GM21825 (cell line): ENCODE results near the gene CORO2B.
"Not testable (repeated sequence)": the region's sequence is repeated elsewhere in the genome, so short reads cannot be mapped to it uniquely, and the experiment has no call there.

ENCODE experiments used
- ATAC-seq: cut with Tn5 transposase; IDR thresholded peaks from one replicate; pipeline ENCODE4 v1.9.1; 2021; ENCODE audit warnings: mild to moderate bottlenecking, moderate library complexity; ENCODE audit not compliant: unreplicated experiment

The CORO2B gene

GRCh38 chr15:68718468-68718867 is 139.7 kb downstream of the CORO2B start:
- ATAC-seq = no peak

- ATAC-seq = no peak
Observed at GRCh38 chr15:68719051-68719450, 140.3 kb downstream of the CORO2B start.

GRCh38 chr15:68719672-68720071 is 140.9 kb downstream of the CORO2B start:
- ATAC-seq = no peak

- no peak for ATAC-seq
Observed at GRCh38 chr15:68721886-68722285, 143.1 kb downstream of the CORO2B start.

GRCh38 chr15:68725736-68726135 is 146.9 kb downstream of the CORO2B start:
- no peak for ATAC-seq

GRCh38 chr15:68726246-68726645 is 147.5 kb downstream of the CORO2B start:
- ATAC-seq = no peak

- ATAC-seq = no peak
Observed at GRCh38 chr15:68729789-68730411, 151.1 kb downstream of the CORO2B start.

GRCh38 chr15:68730471-68730919 is 151.7 kb downstream of the CORO2B start:
- no peak for ATAC-seq

- ATAC-seq = no peak
Observed at GRCh38 chr15:68730976-68731897, 152.4 kb downstream of the CORO2B start.

- no peak for ATAC-seq
Observed at GRCh38 chr15:68732451-68732850, 153.7 kb downstream of the CORO2B start.

- no peak for ATAC-seq
Observed at GRCh38 chr15:68733666-68734065, 154.9 kb downstream of the CORO2B start.

- no peak for ATAC-seq
Observed at GRCh38 chr15:68734352-68734751, 155.6 kb downstream of the CORO2B start.

GRCh38 chr15:68734881-68735280 is 156.1 kb downstream of the CORO2B start:
- ATAC-seq = no peak

GRCh38 chr15:68735610-68736009 is 156.8 kb downstream of the CORO2B start:
- ATAC-seq = no peak

GRCh38 chr15:68739390-68740080 is 160.7 kb downstream of the CORO2B start:
- no peak for ATAC-seq

GRCh38 chr15:68743256-68743655 is 164.5 kb downstream of the CORO2B start:
- no peak for ATAC-seq

- no peak for ATAC-seq
Observed at GRCh38 chr15:68749365-68749764, 170.6 kb downstream of the CORO2B start.

GRCh38 chr15:68749793-68750192 is 171.0 kb downstream of the CORO2B start:
- ATAC-seq = no peak

GRCh38 chr15:68751622-68752021 is 172.8 kb downstream of the CORO2B start:
- ATAC-seq = no peak

GRCh38 chr15:68755731-68756130 is 176.9 kb downstream of the CORO2B start:
- ATAC-seq = no peak

- not testable (repeated sequence) for ATAC-seq
Observed at GRCh38 chr15:68759982-68760579, 181.3 kb downstream of the CORO2B start.
